Measurements from ENCODE around the gene SMAD3. TPM values are rescaled to one million over a fixed set of nuclear protein-coding genes. Genes with fewer than 3 reads are reported as not detected.

Gene SMAD3
- total and polyA plus RNA-seq, 2 donors (not counting 1 experiment from before 2014, with no cell fraction given) = 55.9 to 163 TPM

- Mint-ChIP-seq H3K4me1 (peaks cover 22% of the 10 kb centered on the region), H3K9me3 (ENCODE audit: insufficient read depth) (no peaks in the 10 kb centered on the region), H3K4me3 (no peak overlapping the region), H3K27ac (peak overlapping the region; percentile 83), H3K27me3 (no peaks in the 10 kb centered on the region)
- ChIA-PET POLR2A (no interaction called here), CTCF (interaction anchor here (1.4 kb wide), 1 partner anchor 251 kb away, joined by 6 read pairs; no protein-coding TSS in a partner anchor)
- TF ChIP-seq EZH2 (IDR thresholded peaks at IDR 0.05; ENCODE audit: borderline replicate concordance, insufficient read depth, low read depth, low read length, poor library complexity, severe bottlenecking) (no peak), CTCF (IDR thresholded peaks at IDR 0.05) (no peak)
- intact Hi-C loops (cut with micrococcal nuclease) = no loop called here
- Histone ChIP-seq H3K9me3 (ENCODE audit: control extremely low read depth in 1 of 3, control insufficient read depth in 2 of 3, insufficient read depth in 1 of 3, low read length in 2 of 3) (no peaks in the 10 kb centered on the region), H4K20me1 (ENCODE audit: control insufficient read depth, insufficient read depth, low read length, poor library complexity, severe bottlenecking) (no peaks in the 10 kb centered on the region), H3K4me2 (replicated peaks; ENCODE audit: low read depth, low read length, poor library complexity, severe bottlenecking) (no peak overlapping the region), H3K27me3 (replicated peaks in 1 of 4; ENCODE audit: control extremely low read depth in 1 of 4, control insufficient read depth in 3 of 4, insufficient read depth in 4 of 4, low read length in 3 of 4) (no peaks in the 10 kb centered on the region), H3K9ac (ENCODE audit: low read length) (no peak overlapping the region), H3K27ac (ENCODE audit: low read length in 2 of 2) (peak overlapping the region in 1 of 2 donors; percentile 24), H3K4me1 (ENCODE audit: control insufficient read depth in 2 of 2, insufficient read depth in 2 of 2, low read length in 2 of 2) (peaks cover 6 to 13% of the 10 kb centered on the region in 2 donors), H3K79me2 (ENCODE audit: control insufficient read depth, insufficient read depth, low read length) (no peaks in the 10 kb centered on the region), H2AFZ (ENCODE audit: insufficient read depth, low read depth, low read length, poor library complexity, severe bottlenecking) (no peak overlapping the region), H3K4me3 (ENCODE audit: control extremely low read depth in 1 of 5, extremely low read depth in 1 of 5, insufficient read depth in 1 of 5, low read depth in 2 of 5, low read length in 4 of 5) (no peak overlapping the region), H3K36me3 (replicated peaks in 1 of 2; ENCODE audit: control extremely low read depth in 1 of 2, control insufficient read depth in 1 of 2, extremely low read depth in 1 of 2, insufficient read depth in 2 of 2, low read length in 1 of 2) (peaks cover 2 to 30% of the 10 kb centered on the region in 2 experiments)
- DNase-seq = no peak
- no peak for ATAC-seq (ENCODE audit: low read depth)
- WGBS (ENCODE audit: insufficient coverage) = 100% methylated on average over 2 of the region's 2 CpGs
These were observed 131.9 kb downstream of the SMAD3 start for GRCh38 chr15:67197364-67197695.

GRCh38 chr15:67198157-67198754 is 132.9 kb downstream of the SMAD3 start:
- peak; percentile 51 for ATAC-seq (ENCODE audit: low read depth)
- H3K36me3 ChIP-seq (replicated peaks in 1 of 2; ENCODE audit: control extremely low read depth in 1 of 2, control insufficient read depth in 1 of 2, extremely low read depth in 1 of 2, insufficient read depth in 2 of 2, low read length in 1 of 2) = peaks cover 2 to 26% of the 10 kb centered on the region in 2 experiments
- Mint-ChIP-seq H3K4me1 (peaks cover 22% of the 10 kb centered on the region), H3K27ac (peak overlapping the region; percentile 42), H3K9me3 (ENCODE audit: insufficient read depth) (no peaks in the 10 kb centered on the region), H3K4me3 (no peak overlapping the region), H3K27me3 (no peaks in the 10 kb centered on the region)
- ChIA-PET POLR2A (no interaction called here), CTCF (interaction anchor here (0.7 kb wide), 1 partner anchor 439 kb away, joined by 3 read pairs; no protein-coding TSS in a partner anchor)
- WGBS (ENCODE audit: insufficient coverage) = 71% methylated on average over 7 of the region's 7 CpGs
- DNase-seq = peak; percentile 55
- H4K20me1 ChIP-seq (ENCODE audit: control insufficient read depth, insufficient read depth, low read length, poor library complexity, severe bottlenecking) = no peaks in the 10 kb centered on the region
- H3K4me1 ChIP-seq (ENCODE audit: control insufficient read depth in 2 of 2, insufficient read depth in 2 of 2, low read length in 2 of 2) = peaks cover 6 to 13% of the 10 kb centered on the region in 2 donors
- H3K4me3 ChIP-seq (ENCODE audit: control extremely low read depth in 1 of 5, extremely low read depth in 1 of 5, insufficient read depth in 1 of 5, low read depth in 2 of 5, low read length in 4 of 5) = no peak overlapping the region
- intact Hi-C loops (cut with micrococcal nuclease) = no loop called here
- no peaks in the 10 kb centered on the region for H3K79me2 ChIP-seq (ENCODE audit: control insufficient read depth, insufficient read depth, low read length)
- H2AFZ ChIP-seq (ENCODE audit: insufficient read depth, low read depth, low read length, poor library complexity, severe bottlenecking) = no peak overlapping the region
- H3K9me3 ChIP-seq (ENCODE audit: control extremely low read depth in 1 of 3, control insufficient read depth in 2 of 3, insufficient read depth in 1 of 3, low read length in 2 of 3) = no peaks in the 10 kb centered on the region
- H3K4me2 ChIP-seq (replicated peaks; ENCODE audit: low read depth, low read length, poor library complexity, severe bottlenecking) = no peak overlapping the region
- TF ChIP-seq CTCF (IDR thresholded peaks at IDR 0.05) = no peak
- TF ChIP-seq EZH2 (IDR thresholded peaks at IDR 0.05; ENCODE audit: borderline replicate concordance, insufficient read depth, low read depth, low read length, poor library complexity, severe bottlenecking) = no peak
- peak overlapping the region in 1 of 2 donors; percentile 24 for H3K27ac ChIP-seq (ENCODE audit: low read length in 2 of 2)
- H3K27me3 ChIP-seq (replicated peaks in 1 of 4; ENCODE audit: control extremely low read depth in 1 of 4, control insufficient read depth in 3 of 4, insufficient read depth in 4 of 4, low read length in 3 of 4) = no peaks in the 10 kb centered on the region
- H3K9ac ChIP-seq (ENCODE audit: low read length) = no peak overlapping the region
